ENCODE measurements around the gene RSPH9. TPM values are rescaled to one million over a fixed set of nuclear protein-coding genes. Genes with fewer than 3 reads are reported as not detected.
A peak's percentile ranks its signal among the peaks of the same experiment; 100 is the strongest.

The RSPH9 gene
- polyA plus RNA-seq, 1 of the 3 experiments (the other 2 are of a cell fraction): 0.05 TPM

DNA sequence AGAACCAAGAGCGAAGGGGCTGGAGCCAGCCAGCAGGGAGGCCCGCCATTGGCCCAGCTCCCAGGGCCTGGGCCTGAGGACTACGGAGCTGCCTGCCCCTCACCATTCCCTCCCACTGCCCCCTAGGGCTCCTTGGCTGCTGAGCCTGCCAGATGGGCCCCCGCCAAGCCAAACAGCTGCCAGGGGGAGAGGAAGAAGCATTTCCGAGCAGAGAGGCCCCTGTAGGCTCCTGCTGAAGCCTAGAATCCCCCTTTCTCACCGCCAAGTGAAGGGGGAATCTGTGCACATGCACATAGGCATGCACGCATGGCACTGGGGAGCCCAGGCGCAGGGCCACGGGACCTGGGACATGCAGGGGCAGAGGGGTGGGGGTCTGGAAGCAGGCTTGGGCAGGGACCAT lies 71.3 kb downstream of the RSPH9 start:
- no peaks in the 10 kb centered on the region for H3K9me2 ChIP-seq
- DNase-seq: peak; percentile 67
- peak overlapping the region; percentile 28; the same call in 1 of the 2 replicates for H3K4me2 ChIP-seq
- no peak overlapping the region for H2AFZ ChIP-seq (ENCODE audit: low read depth)
- H3K27ac ChIP-seq (ENCODE audit: low read depth in 2 of 2, low read length in 1 of 2): peak overlapping the region in 1 of 2 experiments; percentile 11; a peak in 1 of 4 replicates
- H3K36me3 ChIP-seq (replicated peaks in 1 of 2; ENCODE audit: control insufficient read depth in 1 of 2, insufficient read depth in 2 of 2, low read length in 1 of 2): no peaks in the 10 kb centered on the region
- H4K20me1 ChIP-seq (ENCODE audit: insufficient read depth): no peaks in the 10 kb centered on the region
- H3F3A ChIP-seq (replicated peaks; ENCODE audit: insufficient read depth): no peaks in the 10 kb centered on the region
- TF ChIP-seq FOXJ3 (CRISPR knock-in tag; IDR thresholded peaks at IDR 0.05): no peak
- no peak for TF ChIP-seq GABPA (IDR thresholded peaks at IDR 0.05; ENCODE audit: low read depth)
- TF ChIP-seq RAD21 (IDR thresholded peaks at IDR 0.05; ENCODE audit: low read length): no peak
- TF ChIP-seq NRF1 (IDR thresholded peaks at IDR 0.05; ENCODE audit: low read depth, low read length): no peak
- no peak for TF ChIP-seq SIN3A (IDR thresholded peaks at IDR 0.05; ENCODE audit: borderline replicate concordance, low read depth, low read length)
- TF ChIP-seq JUND (IDR thresholded peaks at IDR 0.05): no peak
- TF ChIP-seq RFX5 (IDR thresholded peaks at IDR 0.05; ENCODE audit: low read length): no peak
- TF ChIP-seq CHD2 (IDR thresholded peaks at IDR 0.05; ENCODE audit: low read length, partially characterized antibody): no peak
- no peak for TF ChIP-seq RCOR1 (IDR thresholded peaks at IDR 0.05; ENCODE audit: low read length)
- no peak for TF ChIP-seq POLR2AphosphoS5 (IDR thresholded peaks at IDR 0.05; ENCODE audit: low read depth, low read length)
- no peak for TF ChIP-seq SMC3 (IDR thresholded peaks at IDR 0.05; ENCODE audit: low read depth, low read length)
- TF ChIP-seq MXI1 (IDR thresholded peaks at IDR 0.05; ENCODE audit: low read depth, low read length): no peak
- TF ChIP-seq GATA2 (CRISPR knock-in tag; IDR thresholded peaks at IDR 0.05): no peak
- TF ChIP-seq TEAD4 (IDR thresholded peaks at IDR 0.05; ENCODE audit: borderline replicate concordance, insufficient read depth): no peak
- no peak for TF ChIP-seq EZH2phosphoT487 (IDR thresholded peaks at IDR 0.05; ENCODE audit: borderline replicate concordance, low read depth)
- TF ChIP-seq NFIC (IDR thresholded peaks at IDR 0.05; ENCODE audit: borderline replicate concordance): no peak
- TF ChIP-seq, protein P1, sequence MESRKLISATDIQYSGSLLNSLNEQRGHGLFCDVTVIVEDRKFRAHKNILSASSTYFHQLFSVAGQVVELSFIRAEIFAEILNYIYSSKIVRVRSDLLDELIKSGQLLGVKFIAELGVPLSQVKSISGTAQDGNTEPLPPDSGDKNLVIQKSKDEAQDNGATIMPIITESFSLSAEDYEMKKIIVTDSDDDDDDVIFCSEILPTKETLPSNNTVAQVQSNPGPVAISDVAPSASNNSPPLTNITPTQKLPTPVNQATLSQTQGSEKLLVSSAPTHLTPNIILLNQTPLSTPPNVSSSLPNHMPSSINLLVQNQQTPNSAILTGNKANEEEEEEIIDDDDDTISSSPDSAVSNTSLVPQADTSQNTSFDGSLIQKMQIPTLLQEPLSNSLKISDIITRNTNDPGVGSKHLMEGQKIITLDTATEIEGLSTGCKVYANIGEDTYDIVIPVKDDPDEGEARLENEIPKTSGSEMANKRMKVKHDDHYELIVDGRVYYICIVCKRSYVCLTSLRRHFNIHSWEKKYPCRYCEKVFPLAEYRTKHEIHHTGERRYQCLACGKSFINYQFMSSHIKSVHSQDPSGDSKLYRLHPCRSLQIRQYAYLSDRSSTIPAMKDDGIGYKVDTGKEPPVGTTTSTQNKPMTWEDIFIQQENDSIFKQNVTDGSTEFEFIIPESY (IDR thresholded peaks at IDR 0.05; ENCODE audit: borderline replicate concordance, low read depth): no peak
- TF ChIP-seq FOXM1 (IDR thresholded peaks at IDR 0.05; ENCODE audit: low read depth): no peak
- TF ChIP-seq, protein P2, sequence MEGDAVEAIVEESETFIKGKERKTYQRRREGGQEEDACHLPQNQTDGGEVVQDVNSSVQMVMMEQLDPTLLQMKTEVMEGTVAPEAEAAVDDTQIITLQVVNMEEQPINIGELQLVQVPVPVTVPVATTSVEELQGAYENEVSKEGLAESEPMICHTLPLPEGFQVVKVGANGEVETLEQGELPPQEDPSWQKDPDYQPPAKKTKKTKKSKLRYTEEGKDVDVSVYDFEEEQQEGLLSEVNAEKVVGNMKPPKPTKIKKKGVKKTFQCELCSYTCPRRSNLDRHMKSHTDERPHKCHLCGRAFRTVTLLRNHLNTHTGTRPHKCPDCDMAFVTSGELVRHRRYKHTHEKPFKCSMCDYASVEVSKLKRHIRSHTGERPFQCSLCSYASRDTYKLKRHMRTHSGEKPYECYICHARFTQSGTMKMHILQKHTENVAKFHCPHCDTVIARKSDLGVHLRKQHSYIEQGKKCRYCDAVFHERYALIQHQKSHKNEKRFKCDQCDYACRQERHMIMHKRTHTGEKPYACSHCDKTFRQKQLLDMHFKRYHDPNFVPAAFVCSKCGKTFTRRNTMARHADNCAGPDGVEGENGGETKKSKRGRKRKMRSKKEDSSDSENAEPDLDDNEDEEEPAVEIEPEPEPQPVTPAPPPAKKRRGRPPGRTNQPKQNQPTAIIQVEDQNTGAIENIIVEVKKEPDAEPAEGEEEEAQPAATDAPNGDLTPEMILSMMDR (IDR thresholded peaks at IDR 0.05): no peak
- no peaks in the 10 kb centered on the region for H3K9me3 ChIP-seq
- ChIA-PET POLR2A (no interaction called here), CTCF (interaction anchor here (1.0 to 2.0 kb wide), 6 partner anchors 9 to 360 kb away, joined by 3 to 8 read pairs (median 4); partner anchors contain the start of gene VEGFA)
- peaks cover 9% of the 10 kb centered on the region; the same call in 1 of the 2 replicates for H3K27me3 ChIP-seq (ENCODE audit: insufficient read depth)
- H3K9ac ChIP-seq: no peak overlapping the region
- no peaks in the 10 kb centered on the region for H3K79me2 ChIP-seq (ENCODE audit: insufficient read depth)
- H3K4me3 ChIP-seq (ENCODE audit: low read depth in 2 of 2, low read length in 1 of 2): no peak overlapping the region
- H3K4me1 ChIP-seq (ENCODE audit: control insufficient read depth in 1 of 2, insufficient read depth in 2 of 2, low read depth in 1 of 2, low read length in 1 of 2): peaks cover 0 to 39% of the 10 kb centered on the region in 2 experiments; a peak in 1 of 4 replicates
- 100% methylated on average over 1 of the region's 9 CpGs for WGBS (ENCODE audit: low lambda C conversion rate)
